HCT116 (cell line): ENCODE data around the gene POU5F1.
"Not testable (repeated sequence)": the region's sequence is repeated elsewhere in the genome, so short reads cannot be mapped to it uniquely, and the experiment has no call there.

Source experiments
- CTCF ChIP-seq, 3 experiments: fragments of 200-600 bp in 1 of 3; sonication (generic) in 1 of 3; IDR thresholded peaks in 2 of 3; conservative IDR thresholded peaks in 1 of 3; 2 replicates each; pipeline ENCODE4 v1.5.1; 2012 to 2017; ENCODE audit warnings: low read depth in 2 of 3, low read length in 2 of 3, antibody characterized with exemption in 1 of 3, borderline replicate concordance in 1 of 3, control low read depth in 1 of 3, mild to moderate bottlenecking in 1 of 3, mixed read lengths in 1 of 3, mixed run types in 1 of 3, moderate library complexity in 1 of 3; ENCODE audit not compliant: insufficient read depth in 1 of 3
- EZH2 ChIP-seq: fragments of 200-600 bp; sonication (generic); IDR thresholded peaks from 2 replicates; pipeline ENCODE4 v1.6.1; 2017; ENCODE audit warnings: antibody characterized with exemption, mixed run types
- POLR2AphosphoS5 ChIP-seq: IDR thresholded peaks from 2 replicates; pipeline ENCODE4 v1.6.1; 2011; ENCODE audit warnings: mild to moderate bottlenecking, low read depth, low read length, moderate library complexity
- REST ChIP-seq: IDR thresholded peaks from 2 replicates; pipeline ENCODE4 v1.6.1; 2012; ENCODE audit warnings: low read depth
- YY1 ChIP-seq: IDR thresholded peaks from 2 replicates; pipeline ENCODE4 v1.6.1; 2011; ENCODE audit warnings: low read length, low read depth, moderate library complexity, mild to moderate bottlenecking; ENCODE audit not compliant: insufficient replicate concordance; ENCODE audit errors: extremely low read depth
- ZBTB33 ChIP-seq: IDR thresholded peaks from 2 replicates; pipeline ENCODE4 v1.6.1; 2011; ENCODE audit warnings: mild to moderate bottlenecking, low read length, moderate library complexity; ENCODE audit not compliant: insufficient replicate concordance; ENCODE audit errors: extremely low read depth

- TF ChIP-seq CTCF (IDR thresholded peaks at IDR 0.05 in 2 of 3, conservative IDR thresholded peaks at IDR 0.05 in 1 of 3; ENCODE audit: borderline replicate concordance in 1 of 3, insufficient read depth in 1 of 3, low read depth in 2 of 3, low read length in 2 of 3); POLR2AphosphoS5; EZH2; ZBTB33; YY1; REST: not testable (repeated sequence)
These were observed 5.9 kb downstream of the POU5F1 start for GRCh38 chr6:31164475-31165063.
